Fibroblast of lung (primary cell): ENCODE data around the gene FMN1.

Experiments
- EZH2 ChIP-seq: IDR thresholded peaks from 2 replicates; pipeline ENCODE4 v1.5.1; 2012; ENCODE audit warnings: low read length, control low read depth, mild to moderate bottlenecking; ENCODE audit errors: missing control alignments
- TF ChIP-seq, protein P1 (sequence below), 2 donors: IDR thresholded peaks in 1 of 2; conservative IDR thresholded peaks in 1 of 2; 1 replicate in 1 of 2; 2 replicates in 1 of 2; pipeline ENCODE4 v1.5.1; 2011 to 2012; ENCODE audit warnings: low read length in 2 of 2, control low read depth in 1 of 2, inconsistent platforms in 1 of 2, low read depth in 1 of 2, mild to moderate bottlenecking in 1 of 2

- TF ChIP-seq, protein P1, sequence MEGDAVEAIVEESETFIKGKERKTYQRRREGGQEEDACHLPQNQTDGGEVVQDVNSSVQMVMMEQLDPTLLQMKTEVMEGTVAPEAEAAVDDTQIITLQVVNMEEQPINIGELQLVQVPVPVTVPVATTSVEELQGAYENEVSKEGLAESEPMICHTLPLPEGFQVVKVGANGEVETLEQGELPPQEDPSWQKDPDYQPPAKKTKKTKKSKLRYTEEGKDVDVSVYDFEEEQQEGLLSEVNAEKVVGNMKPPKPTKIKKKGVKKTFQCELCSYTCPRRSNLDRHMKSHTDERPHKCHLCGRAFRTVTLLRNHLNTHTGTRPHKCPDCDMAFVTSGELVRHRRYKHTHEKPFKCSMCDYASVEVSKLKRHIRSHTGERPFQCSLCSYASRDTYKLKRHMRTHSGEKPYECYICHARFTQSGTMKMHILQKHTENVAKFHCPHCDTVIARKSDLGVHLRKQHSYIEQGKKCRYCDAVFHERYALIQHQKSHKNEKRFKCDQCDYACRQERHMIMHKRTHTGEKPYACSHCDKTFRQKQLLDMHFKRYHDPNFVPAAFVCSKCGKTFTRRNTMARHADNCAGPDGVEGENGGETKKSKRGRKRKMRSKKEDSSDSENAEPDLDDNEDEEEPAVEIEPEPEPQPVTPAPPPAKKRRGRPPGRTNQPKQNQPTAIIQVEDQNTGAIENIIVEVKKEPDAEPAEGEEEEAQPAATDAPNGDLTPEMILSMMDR (conservative IDR thresholded peaks at IDR 0.05 in 1 of 2, IDR thresholded peaks at IDR 0.05 in 1 of 2; ENCODE audit: low read depth in 1 of 2, low read length in 2 of 2), result no peak
- no peak for TF ChIP-seq EZH2
Observed at GRCh38 chr15:32784581-32784980, 409.9 kb downstream of the FMN1 start.
